IMR-90 (cell line): Measurements from ENCODE around the gene HSPB6. TPM values are rescaled to one million over a fixed set of nuclear protein-coding genes. Genes with fewer than 3 reads are reported as not detected.

Experiments used
- ATAC-seq: fragments of 200-7000 bp; cut with Tn5 transposase; 2 replicates; pipeline ENCODE4 v1.9.1; 2020; ENCODE audit warnings: low read depth, mild to moderate bottlenecking, moderate library complexity
- BruUV-seq: library from RNA; stranded (reverse); fragments of 400-500 nt; replicated peaks from 2 replicates; lab custom pipeline; 2021; lab: Mats Ljungman, UMichigan
- CTCF ChIA-PET: fragments of 300-600 bp; formaldehyde crosslinking; extraction: SDS; loops from one replicate; lab custom pipeline; 2021; ENCODE audit warnings: antibody characterized with exemption; lab: Yijun Ruan, JAX
- POLR2A ChIA-PET: fragments of 300-600 bp; sonication (Branson Sonifier 250); formaldehyde crosslinking; loops from one replicate; lab custom pipeline; 2022; ENCODE audit warnings: antibody characterized with exemption; ENCODE audit not compliant: unreplicated experiment; lab: Charles Lee
- DNase-seq: peaks from one replicate; pipeline ENCODE4 v3.0.0; 2013
- H2AFZ ChIP-seq: replicated peaks from 2 replicates; pipeline ENCODE3; 2013; ENCODE audit warnings: low read length, mild to moderate bottlenecking; ENCODE audit not compliant: poor library complexity
- H2AK5ac ChIP-seq: 2 replicates; pipeline ENCODE4 v1.6.1; 2013; ENCODE audit warnings: low read depth, low read length, inconsistent platforms
- H2AK9ac ChIP-seq: replicated peaks from 2 replicates; pipeline ENCODE3; 2013; ENCODE audit warnings: mild to moderate bottlenecking, low read depth, low read length, moderate library complexity; ENCODE audit not compliant: poor library complexity
- H2BK120ac ChIP-seq: 2 replicates; pipeline ENCODE4 v1.6.1; 2013; ENCODE audit warnings: low read depth, low read length, inconsistent platforms
- H2BK15ac ChIP-seq: 3 replicates; pipeline ENCODE4 v1.6.1; 2013; ENCODE audit warnings: low read depth, low read length, inconsistent platforms
- H2BK20ac ChIP-seq: 2 replicates; pipeline ENCODE4 v1.6.1; 2013; ENCODE audit warnings: low read depth, mild to moderate bottlenecking, inconsistent platforms, low read length, moderate library complexity
- H2BK5ac ChIP-seq: 2 replicates; pipeline ENCODE4 v1.6.1; 2013; ENCODE audit warnings: mild to moderate bottlenecking, low read depth, low read length, inconsistent platforms; ENCODE audit not compliant: poor library complexity, severe bottlenecking
- H3K14ac ChIP-seq: replicated peaks from 2 replicates; pipeline ENCODE4 v1.6.1; 2013; ENCODE audit warnings: low read depth, low read length, inconsistent platforms
- H3K18ac ChIP-seq: 2 replicates; pipeline ENCODE4 v1.6.1; 2013; ENCODE audit warnings: low read depth, low read length, control low read depth
- H3K23ac ChIP-seq: 2 replicates; pipeline ENCODE4 v1.6.1; 2013; ENCODE audit warnings: low read depth, low read length, inconsistent platforms
- H3K27ac ChIP-seq: 2 replicates; pipeline ENCODE4 v1.5.1; 2013; ENCODE audit warnings: mild to moderate bottlenecking, control low read depth, low read length; ENCODE audit not compliant: insufficient read depth
- H3K27me3 ChIP-seq: 2 replicates; pipeline ENCODE4 v1.6.1; 2013; ENCODE audit warnings: low read length; ENCODE audit not compliant: control insufficient read depth, insufficient read depth
- H3K36me3 ChIP-seq: 2 replicates; pipeline ENCODE4 v1.6.1; 2013; ENCODE audit warnings: low read length, mixed read lengths; ENCODE audit not compliant: control insufficient read depth, insufficient read depth
- H3K4ac ChIP-seq: 2 replicates; pipeline ENCODE4 v1.6.1; 2013; ENCODE audit warnings: low read depth, low read length, inconsistent platforms
- H3K4me1 ChIP-seq: 2 replicates; pipeline ENCODE4 v1.6.1; 2013; ENCODE audit warnings: low read length, mixed read lengths; ENCODE audit not compliant: control insufficient read depth, insufficient read depth
- H3K4me2 ChIP-seq: 2 replicates; pipeline ENCODE4 v1.6.1; 2013; ENCODE audit warnings: low read depth, mild to moderate bottlenecking, control low read depth, low read length, moderate library complexity
- H3K4me3 ChIP-seq: 2 replicates; pipeline ENCODE4 v1.5.1; 2013; ENCODE audit warnings: low read depth, mild to moderate bottlenecking, control low read depth, low read length, moderate library complexity; ENCODE audit not compliant: insufficient read depth
- H3K56ac ChIP-seq: 2 replicates; pipeline ENCODE4 v1.6.1; 2013; ENCODE audit warnings: low read length, inconsistent platforms; ENCODE audit not compliant: insufficient read depth; ENCODE audit errors: extremely low read depth
- H3K79me1 ChIP-seq, 2 experiments: 2 replicates each; pipeline ENCODE4 v1.6.1; 2013; ENCODE audit warnings: low read length in 2 of 2, inconsistent platforms in 1 of 2, low read depth in 1 of 2
- H3K9ac ChIP-seq: 2 replicates; pipeline ENCODE4 v1.6.1; 2013; ENCODE audit warnings: low read depth, low read length, control low read depth
- H3K9me1 ChIP-seq: 2 replicates; pipeline ENCODE4 v1.6.1; 2013; ENCODE audit warnings: low read length, inconsistent platforms; ENCODE audit not compliant: insufficient read depth
- H3K9me3 ChIP-seq: 2 replicates; pipeline ENCODE4 v1.6.1; 2013; ENCODE audit warnings: low read length; ENCODE audit not compliant: control insufficient read depth, insufficient read depth
- H4K20me1 ChIP-seq: 2 replicates; pipeline ENCODE4 v1.6.1; 2013; ENCODE audit warnings: low read length, inconsistent platforms; ENCODE audit not compliant: insufficient read depth
- H4K5ac ChIP-seq: 2 replicates; pipeline ENCODE4 v1.6.1; 2013; ENCODE audit warnings: mild to moderate bottlenecking, low read depth, low read length, control low read depth
- H4K8ac ChIP-seq, 2 experiments: 2 replicates each; pipeline ENCODE4 v1.6.1; 2013; ENCODE audit warnings: low read depth in 2 of 2, low read length in 2 of 2, control low read depth in 1 of 2, inconsistent platforms in 1 of 2
- H4K91ac ChIP-seq: 2 replicates; pipeline ENCODE4 v1.6.1; 2013; ENCODE audit warnings: low read depth, low read length, inconsistent platforms; ENCODE audit not compliant: insufficient read depth
- BHLHE40 ChIP-seq: fragments of 150-350 bp; IDR thresholded peaks from 2 replicates; pipeline ENCODE4 v1.6.1; 2016; ENCODE audit warnings: mild to moderate bottlenecking, low read depth, low read length
- CEBPB ChIP-seq: IDR thresholded peaks from 2 replicates; pipeline ENCODE4 v1.6.1; 2012; ENCODE audit warnings: low read depth, low read length, improper control_type of control experiment
- CHD1 ChIP-seq: IDR thresholded peaks from 2 replicates; pipeline ENCODE4 v1.6.1; 2012; ENCODE audit warnings: low read depth, low read length, improper control_type of control experiment
- ELK1 ChIP-seq: fragments of 150-350 bp; IDR thresholded peaks from 2 replicates; pipeline ENCODE4 v1.6.1; 2016; ENCODE audit warnings: low read depth, mild to moderate bottlenecking, low read length, moderate library complexity, borderline replicate concordance
- FOS ChIP-seq: fragments of 150-350 bp; IDR thresholded peaks from 2 replicates; pipeline ENCODE4 v1.6.1; 2016; ENCODE audit warnings: low read depth, low read length
- MAFK ChIP-seq: IDR thresholded peaks from 2 replicates; pipeline ENCODE4 v1.6.1; 2012; ENCODE audit warnings: low read depth, low read length, improper control_type of control experiment
- MAZ ChIP-seq: IDR thresholded peaks from 2 replicates; pipeline ENCODE4 v1.6.1; 2012; ENCODE audit warnings: low read depth, mild to moderate bottlenecking, low read length, improper control_type of control experiment, moderate library complexity, borderline replicate concordance
- MXI1 ChIP-seq: IDR thresholded peaks from 2 replicates; pipeline ENCODE4 v1.6.1; 2012; ENCODE audit warnings: low read depth, mild to moderate bottlenecking, low read length, moderate library complexity, borderline replicate concordance
- NFE2L2 ChIP-seq: fragments of 150-350 bp; IDR thresholded peaks from 2 replicates; pipeline ENCODE4 v1.6.1; 2016; ENCODE audit warnings: low read depth, mild to moderate bottlenecking, low read length
- POLR2A ChIP-seq: IDR thresholded peaks from 2 replicates; pipeline ENCODE4 v1.6.1; 2012; ENCODE audit warnings: mild to moderate bottlenecking, low read depth, low read length
- RAD21 ChIP-seq: IDR thresholded peaks from 2 replicates; pipeline ENCODE4 v1.6.1; 2012; ENCODE audit warnings: low read length, improper control_type of control experiment
- RCOR1 ChIP-seq: IDR thresholded peaks from 2 replicates; pipeline ENCODE4 v1.6.1; 2012; ENCODE audit warnings: mild to moderate bottlenecking, low read length, improper control_type of control experiment; ENCODE audit not compliant: insufficient replicate concordance
- RFX5 ChIP-seq: IDR thresholded peaks from 2 replicates; pipeline ENCODE4 v1.8.0; 2012; ENCODE audit warnings: low read depth, mild to moderate bottlenecking, low read length, moderate library complexity
- SMC3 ChIP-seq: fragments of 150-350 bp; IDR thresholded peaks from 2 replicates; pipeline ENCODE4 v1.6.1; 2016; ENCODE audit warnings: low read depth, mild to moderate bottlenecking, antibody characterized with exemption, low read length, moderate library complexity
- WGBS, 2 experiments: methylation state at CpG; one replicate each; pipeline versions ENCODE4 v1.1.5 to v1.1.7; 2013; ENCODE audit warnings: missing lambda C conversion rate in 2 of 2; ENCODE audit not compliant: insufficient read length in 1 of 2; ENCODE audit errors: extremely low coverage in 2 of 2; 5-methylcytosine and 5-hydroxymethylcytosine counted together
- dilution Hi-C: fragments of 300-500 bp; cut with HindIII; formaldehyde crosslinking; loops from one replicate; pipeline ENCODE4 v1.14.3; 2018; ENCODE audit warnings: low sequenced_read_pairs; ENCODE audit not compliant: unreplicated experiment
- in situ Hi-C: fragments of 300-500 bp; cut with MboI; formaldehyde crosslinking; loops from 3 replicates; pipeline ENCODE4 v1.14.3; 2019; ENCODE audit warnings: low sequenced_read_pairs, inconsistent platforms, mixed read lengths
- intact Hi-C: fragments of 100-400 bp; cut with micrococcal nuclease; formaldehyde crosslinking; loops from 2 replicates; pipeline ENCODE4 v1.10.0; 2022
- polyA plus RNA-seq, 3 experiments: library from polyadenylated mRNA; depleted of rRNA; stranded (reverse); fragments of >200 nt; gene quantifications; 2 replicates each; pipeline ENCODE4 v1.2.3, GENCODE V29; 2012; ENCODE audit warnings: low replicate concordance in 1 of 3
- total RNA-seq: library from RNA; depleted of rRNA; stranded (reverse); fragments of >200 nt; gene quantifications from 2 replicates; pipeline ENCODE4 v1.2.3, GENCODE V29; 2012
- TF ChIP-seq, protein P1 (sequence below): conservative IDR thresholded peaks from 2 replicates; pipeline ENCODE4 v1.5.1; 2012; ENCODE audit warnings: mild to moderate bottlenecking, low read depth, low read length, improper control_type of control experiment
- TF ChIP-seq, protein P2 (sequence below): fragments of 150-350 bp; IDR thresholded peaks from 2 replicates; pipeline ENCODE4 v1.6.1; 2017; ENCODE audit warnings: mild to moderate bottlenecking, antibody characterized with exemption, low read length, low read depth

The HSPB6 gene
- total and polyA plus RNA-seq, 2 of the 4 experiments (the other 2 are of a cell fraction) = 5.7 to 206 TPM

DNA sequence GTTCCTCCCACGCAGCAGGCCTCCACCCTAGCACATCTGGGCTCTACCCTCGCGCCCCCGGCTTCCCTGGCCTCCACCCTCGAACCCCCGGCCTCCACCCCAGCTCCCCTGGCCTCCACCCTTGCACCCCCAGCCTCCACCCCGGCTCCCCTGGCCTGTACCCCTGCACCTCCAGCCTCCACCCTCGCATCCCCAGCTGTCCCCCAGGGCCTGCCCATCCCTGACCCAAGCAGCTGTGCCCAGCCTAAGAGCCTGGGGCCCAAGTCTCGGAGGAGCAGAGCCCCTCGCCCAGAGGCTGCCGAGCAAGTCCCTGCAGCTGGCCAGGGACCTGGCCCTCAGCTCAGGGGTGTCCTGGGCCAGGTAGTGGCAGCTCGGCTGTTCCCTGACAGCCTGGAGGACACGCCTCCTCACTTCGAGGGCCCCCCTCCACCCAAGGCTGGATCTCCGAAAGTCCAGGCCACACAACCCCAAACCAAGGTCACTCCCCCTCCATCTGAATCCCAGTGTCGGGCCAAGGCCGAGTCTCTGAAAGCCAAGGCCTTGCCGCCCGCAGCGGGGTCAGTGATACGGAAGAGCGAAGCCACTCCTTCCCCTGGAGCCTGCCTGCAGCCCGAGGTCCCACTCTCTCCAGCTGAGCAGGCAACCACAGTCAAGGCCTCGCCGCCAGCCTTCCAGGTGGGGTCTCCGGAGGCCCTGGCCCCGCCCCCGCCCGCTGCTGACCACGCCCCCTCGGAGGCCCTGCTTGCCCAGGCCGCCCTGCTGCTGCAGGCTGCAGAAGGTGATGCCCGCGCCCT lies 10.7 kb upstream of the HSPB6 start:
- no peak overlapping the region for H2AK5ac ChIP-seq
- in situ Hi-C loops = no loop called here
- H3K9me1 ChIP-seq = no peaks in the 10 kb centered on the region
- no peaks in the 10 kb centered on the region for H3K4me1 ChIP-seq
- no peak overlapping the region for H3K9ac ChIP-seq
- no TSS peak for BruUV-seq
- H4K8ac ChIP-seq = no peak overlapping the region
- H3K18ac ChIP-seq = no peak overlapping the region
- no peak overlapping the region for H3K14ac ChIP-seq
- H4K20me1 ChIP-seq = no peaks in the 10 kb centered on the region
- H3K23ac ChIP-seq = no peak overlapping the region
- ATAC-seq (no peak; the same call in 1 of the 2 replicates), DNase-seq (no peak)
- dilution Hi-C loops = no loop called here
- TF ChIP-seq MXI1 (no peak), RFX5 (no peak), NFE2L2 (no peak), BHLHE40 (no peak), ELK1 (no peak), CHD1 (no peak), FOS (no peak), SMC3 (no peak), RAD21 (no peak), POLR2A (no peak), MAZ (no peak), RCOR1 (no peak), CEBPB (no peak), MAFK (no peak)
- TF ChIP-seq, protein P1, sequence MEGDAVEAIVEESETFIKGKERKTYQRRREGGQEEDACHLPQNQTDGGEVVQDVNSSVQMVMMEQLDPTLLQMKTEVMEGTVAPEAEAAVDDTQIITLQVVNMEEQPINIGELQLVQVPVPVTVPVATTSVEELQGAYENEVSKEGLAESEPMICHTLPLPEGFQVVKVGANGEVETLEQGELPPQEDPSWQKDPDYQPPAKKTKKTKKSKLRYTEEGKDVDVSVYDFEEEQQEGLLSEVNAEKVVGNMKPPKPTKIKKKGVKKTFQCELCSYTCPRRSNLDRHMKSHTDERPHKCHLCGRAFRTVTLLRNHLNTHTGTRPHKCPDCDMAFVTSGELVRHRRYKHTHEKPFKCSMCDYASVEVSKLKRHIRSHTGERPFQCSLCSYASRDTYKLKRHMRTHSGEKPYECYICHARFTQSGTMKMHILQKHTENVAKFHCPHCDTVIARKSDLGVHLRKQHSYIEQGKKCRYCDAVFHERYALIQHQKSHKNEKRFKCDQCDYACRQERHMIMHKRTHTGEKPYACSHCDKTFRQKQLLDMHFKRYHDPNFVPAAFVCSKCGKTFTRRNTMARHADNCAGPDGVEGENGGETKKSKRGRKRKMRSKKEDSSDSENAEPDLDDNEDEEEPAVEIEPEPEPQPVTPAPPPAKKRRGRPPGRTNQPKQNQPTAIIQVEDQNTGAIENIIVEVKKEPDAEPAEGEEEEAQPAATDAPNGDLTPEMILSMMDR = no peak
- TF ChIP-seq, protein P2, sequence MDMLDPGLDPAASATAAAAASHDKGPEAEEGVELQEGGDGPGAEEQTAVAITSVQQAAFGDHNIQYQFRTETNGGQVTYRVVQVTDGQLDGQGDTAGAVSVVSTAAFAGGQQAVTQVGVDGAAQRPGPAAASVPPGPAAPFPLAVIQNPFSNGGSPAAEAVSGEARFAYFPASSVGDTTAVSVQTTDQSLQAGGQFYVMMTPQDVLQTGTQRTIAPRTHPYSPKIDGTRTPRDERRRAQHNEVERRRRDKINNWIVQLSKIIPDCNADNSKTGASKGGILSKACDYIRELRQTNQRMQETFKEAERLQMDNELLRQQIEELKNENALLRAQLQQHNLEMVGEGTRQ = no peak
- no peak overlapping the region for H3K4ac ChIP-seq
- no peaks in the 10 kb centered on the region for H3K9me3 ChIP-seq
- intact Hi-C loops = no loop called here
- ChIA-PET POLR2A (no interaction called here), CTCF (no interaction called here)
- no peak overlapping the region for H2BK5ac ChIP-seq
- no peak overlapping the region for H4K91ac ChIP-seq
- no peak overlapping the region for H3K4me2 ChIP-seq
- no peak overlapping the region for H2AFZ ChIP-seq
- H2BK120ac ChIP-seq = no peak overlapping the region
- 88% methylated on average over 4 of the region's 34 CpGs; no CpG with 5 or more reads in 1 of the 2 experiments for WGBS, 2 experiments
- no peak overlapping the region for H2AK9ac ChIP-seq
- no peak overlapping the region for H2BK20ac ChIP-seq
- H3K27ac ChIP-seq = no peak overlapping the region
- H4K5ac ChIP-seq = no peak overlapping the region
- no peak overlapping the region for H3K4me3 ChIP-seq
- H3K27me3 ChIP-seq = no peaks in the 10 kb centered on the region
- H3K36me3 ChIP-seq = peaks cover 20% of the 10 kb centered on the region
- H3K79me1 ChIP-seq = no peaks in the 10 kb centered on the region
- no peak overlapping the region for H2BK15ac ChIP-seq
- H3K56ac ChIP-seq = no peak overlapping the region
